T-cell (primary cell): ENCODE measurements around the gene ASB13. TPM values are rescaled to one million over a fixed set of nuclear protein-coding genes. Genes with fewer than 3 reads are reported as not detected.

Experiments used
- ATAC-seq, 4 experiments: fragments of 200-7000 bp in 3 of 4; fragments of 150-1000 bp in 1 of 4; cut with Tn5 transposase; replicated peaks in 1 of 4; 1 replicate in 3 of 4; 2 replicates in 1 of 4; pipeline ENCODE4 v1.10.0; 2021; ENCODE audit warnings: moderate library complexity in 3 of 4, mild to moderate bottlenecking in 2 of 4, moderate number of reproducible peaks in 1 of 4
- CTCF ChIA-PET, 2 donors: fragments of 300-600 bp; sonication (Branson Sonifier 250); formaldehyde crosslinking; loops; one replicate each; lab custom pipeline; 2022; ENCODE audit warnings: antibody characterized with exemption in 2 of 2; lab: Charles Lee
- POLR2A ChIA-PET, 2 donors: fragments of 300-600 bp; sonication (Branson Sonifier 250); formaldehyde crosslinking; loops; one replicate each; lab custom pipeline; 2022; ENCODE audit warnings: antibody characterized with exemption in 2 of 2; lab: Charles Lee
- DNase-seq, 35 experiments: peaks; one replicate each; pipeline versions ENCODE4 v3.0.0 to v3.0.0-alpha.2; 2013 to 2023
- H3K27ac ChIP-seq: one replicate; pipeline ENCODE4 v1.5.1; 2013; ENCODE audit warnings: low read length
- H3K27me3 ChIP-seq, 2 experiments: replicated peaks in 1 of 2; 1 replicate in 1 of 2; 2 replicates in 1 of 2; pipeline versions ENCODE4 v1.6.1 to v1.7.0; 2013; ENCODE audit warnings: low read length in 1 of 2, mixed read lengths in 1 of 2; ENCODE audit not compliant: control insufficient read depth in 2 of 2, insufficient read depth in 2 of 2; ENCODE audit errors: extremely low read depth in 1 of 2
- H3K36me3 ChIP-seq, 2 donors: 1 replicate in 1 of 2; 2 replicates in 1 of 2; pipeline versions ENCODE4 v1.6.1 to v1.7.0; 2013; ENCODE audit warnings: low read length in 1 of 2; ENCODE audit not compliant: control insufficient read depth in 2 of 2, insufficient read depth in 1 of 2; ENCODE audit errors: extremely low read depth in 1 of 2
- H3K4me1 ChIP-seq, 2 experiments: 1 replicate in 1 of 2; 2 replicates in 1 of 2; pipeline versions ENCODE4 v1.6.1 to v1.7.0; 2013; ENCODE audit warnings: low read length in 2 of 2, mixed read lengths in 1 of 2; ENCODE audit not compliant: insufficient read depth in 2 of 2, control insufficient read depth in 1 of 2; ENCODE audit errors: extremely low read depth in 1 of 2
- H3K4me3 ChIP-seq, 2 donors: 1 replicate in 1 of 2; 2 replicates in 1 of 2; pipeline versions ENCODE4 v1.5.1 to v1.7.0; 2013; ENCODE audit warnings: mild to moderate bottlenecking in 2 of 2, low read length in 1 of 2, moderate library complexity in 1 of 2; ENCODE audit not compliant: control insufficient read depth in 1 of 2; ENCODE audit errors: extremely low read depth in 1 of 2
- H3K9me3 ChIP-seq: 2 replicates; pipeline ENCODE4 v1.7.0; 2013
- H3K27ac Mint-ChIP-seq, 2 donors: one replicate each; pipeline ENCODE4 v1.8.0; 2020 to 2021; ENCODE audit warnings: mild to moderate bottlenecking in 2 of 2, mixed read lengths in 2 of 2
- H3K27me3 Mint-ChIP-seq, 2 donors: one replicate each; pipeline ENCODE4 v1.8.0; 2021 to 2022; ENCODE audit warnings: mixed read lengths in 2 of 2
- H3K36me3 Mint-ChIP-seq: one replicate; pipeline ENCODE4 v1.8.0; 2021; ENCODE audit warnings: mixed read lengths
- H3K4me1 Mint-ChIP-seq, 3 donors: one replicate each; pipeline ENCODE4 v1.8.0; 2020 to 2022; ENCODE audit warnings: mixed read lengths in 3 of 3, mild to moderate bottlenecking in 1 of 3
- H3K4me3 Mint-ChIP-seq, 3 donors: one replicate each; pipeline ENCODE4 v1.8.0; 2020 to 2022; ENCODE audit warnings: mild to moderate bottlenecking in 3 of 3, mixed read lengths in 3 of 3, moderate library complexity in 3 of 3
- H3K9me3 Mint-ChIP-seq, 3 donors: one replicate each; pipeline ENCODE4 v1.8.0; 2020 to 2022; ENCODE audit warnings: mixed read lengths in 3 of 3
- WGBS: methylation state at CpG from one replicate; pipeline ENCODE4 v1.1.5; 2013; ENCODE audit warnings: missing lambda C conversion rate; ENCODE audit not compliant: insufficient coverage; 5-methylcytosine and 5-hydroxymethylcytosine counted together
- total RNA-seq, 35 experiments: library from RNA in 6 of 35; stranded (reverse) in 6 of 35; fragments of 120-200 nt in 1 of 35; gene quantifications; one replicate each; pipeline versions ENCODE4 v1.2.1 to v1.2.4 and lab custom pipeline; 2013 to 2026

Gene ASB13
- total RNA-seq (10 to 100 TPM in 4 of 5 donors, 1 to 10 TPM in 1; 9.4 to 22.8 (median 14.1) TPM), total RNA-seq (lab: John Stamatoyannopoulos, UW) (1.9 to 29.4 (median 7.5) reads per million in 29 experiments)
- 9.8 TPM for total RNA-seq (2013)

- Histone ChIP-seq H3K27ac (no peak within 1 kb of the TSS), H3K9me3 (no peaks in the 10 kb centered on the region), H3K4me1 (peaks cover 9 to 12% of the 10 kb centered on the region in 2 experiments), H3K36me3 (no peaks in the 10 kb centered on the region), H3K27me3 (no peaks in the 10 kb centered on the region), H3K4me3 (peak within 1 kb of the TSS; percentile 62 to 76)
- no peaks in the 10 kb centered on the region for H3K36me3 Mint-ChIP-seq
- no peaks in the 10 kb centered on the region for H3K9me3 Mint-ChIP-seq
- peak; percentile 86 to 92 (median 88) for ATAC-seq
- H3K4me3 Mint-ChIP-seq = peak within 1 kb of the TSS; percentile 87 to 94 (median 91)
- DNase-seq = peak in 16 of 35 experiments; percentile 7 to 52 (median 15)
- under 1% methylated on average over 112 of the region's 112 CpGs for WGBS
- ChIA-PET CTCF (no interaction called here), POLR2A (no interaction called here)
- peak within 1 kb of the TSS; percentile 82 to 87 for H3K27ac Mint-ChIP-seq
- peaks cover 24 to 33% (median 26%) of the 10 kb centered on the region in 3 donors for H3K4me1 Mint-ChIP-seq
- peaks cover 0 to 3% of the 10 kb centered on the region in 2 donors for H3K27me3 Mint-ChIP-seq
Measured at GRCh38 chr10:5666008-5666840, at the start of gene ASB13. ASB13 (minus strand) TSS chr10:5666595; CDS start chr10:5666551, 44 bp downstream.

GRCh38 chr10:5711642-5712041 lies 45.2 kb upstream of the ASB13 start:
- Histone ChIP-seq H3K36me3 (no peaks in the 10 kb centered on the region), H3K4me3 (peak overlapping the region in 1 of 2 donors; percentile 9), H3K27ac (peak overlapping the region; percentile 26), H3K27me3 (no peaks in the 10 kb centered on the region), H3K4me1 (peaks cover 4 to 25% of the 10 kb centered on the region in 2 experiments), H3K9me3 (no peaks in the 10 kb centered on the region)
- no CpG with 5 or more reads among the region's 4 CpGs for WGBS
- peak overlapping the region; percentile 60 to 69 for H3K27ac Mint-ChIP-seq
- DNase-seq (peak in 1 of 35 experiments; percentile 21), ATAC-seq (peak in 1 of 4 experiments; percentile 69)
- H3K27me3 Mint-ChIP-seq = no peaks in the 10 kb centered on the region
- peak overlapping the region; percentile 60 to 76 (median 72) for H3K4me3 Mint-ChIP-seq
- ChIA-PET CTCF (interaction anchor here in 1 of 2 donors (0.6 kb wide), 1 partner anchor 148 kb away, joined by 5 read pairs; no protein-coding TSS in a partner anchor), POLR2A (interaction anchor here (0.6 kb wide), 3 partner anchors 11 to 895 kb away, joined by 3 to 7 read pairs (median 4); no protein-coding TSS in a partner anchor)
- H3K9me3 Mint-ChIP-seq = no peaks in the 10 kb centered on the region
- H3K36me3 Mint-ChIP-seq = peaks cover 14% of the 10 kb centered on the region
- peaks cover 72 to 78% (median 74%) of the 10 kb centered on the region in 3 donors for H3K4me1 Mint-ChIP-seq

GRCh38 chr10:5710859-5711258 lies 44.5 kb upstream of the ASB13 start:
- peak overlapping the region; percentile 26 for H3K27ac ChIP-seq

GRCh38 chr10:5709865-5710264 lies 43.5 kb upstream of the ASB13 start:
- ChIA-PET CTCF (interaction anchor here (0.5 to 1.3 kb wide), 3 partner anchors 13 to 54 kb away, joined by 3 to 5 read pairs (median 4); no protein-coding TSS in a partner anchor), POLR2A (interaction anchor here in 1 of 2 donors (0.5 to 1.5 kb wide), 5 partner anchors 8 to 22 kb away, joined by 3 to 5 read pairs (median 5); no protein-coding TSS in a partner anchor)
- Mint-ChIP-seq H3K4me1 (peaks cover 78 to 84% (median 80%) of the 10 kb centered on the region in 3 donors), H3K4me3 (peak overlapping the region; percentile 41 to 60 (median 52)), H3K36me3 (peaks cover 14% of the 10 kb centered on the region), H3K9me3 (no peaks in the 10 kb centered on the region), H3K27me3 (no peaks in the 10 kb centered on the region), H3K27ac (peak overlapping the region; percentile 1 to 63)
- no peak for DNase-seq
- H3K36me3 ChIP-seq = no peaks in the 10 kb centered on the region
- H3K4me1 ChIP-seq = peaks cover 4 to 25% of the 10 kb centered on the region in 2 experiments
- ATAC-seq = peak in 1 of 4 experiments; percentile 48
- H3K9me3 ChIP-seq = no peaks in the 10 kb centered on the region
- peak overlapping the region; percentile 18 for H3K27ac ChIP-seq
- H3K27me3 ChIP-seq = no peaks in the 10 kb centered on the region
- no peak overlapping the region for H3K4me3 ChIP-seq
- no CpG with 5 or more reads among the region's 2 CpGs for WGBS

More at GRCh38 chr10:5710859-5711258, 44.5 kb upstream of the ASB13 start:
- Histone ChIP-seq H3K4me3 (peak overlapping the region in 1 of 2 donors; percentile 9), H3K36me3 (no peaks in the 10 kb centered on the region), H3K4me1 (peaks cover 4 to 25% of the 10 kb centered on the region in 2 experiments), H3K9me3 (no peaks in the 10 kb centered on the region), H3K27me3 (no peaks in the 10 kb centered on the region)
- CTCF ChIA-PET = interaction anchor here in 1 of 2 donors (1.3 kb wide), 1 partner anchor 17 kb away, joined by 5 read pairs; no protein-coding TSS in a partner anchor
- peak overlapping the region in 1 of 2 donors; percentile 28 for H3K27ac Mint-ChIP-seq
- H3K9me3 Mint-ChIP-seq = no peaks in the 10 kb centered on the region
- WGBS = no CpG with 5 or more reads among the region's 1 CpG
- peak overlapping the region; percentile 60 to 76 (median 72) for H3K4me3 Mint-ChIP-seq
- ATAC-seq (no peak), DNase-seq (peak in 1 of 35 experiments; percentile 19)
- H3K4me1 Mint-ChIP-seq = peaks cover 76 to 80% (median 79%) of the 10 kb centered on the region in 3 donors
- H3K27me3 Mint-ChIP-seq = no peaks in the 10 kb centered on the region
- H3K36me3 Mint-ChIP-seq = peaks cover 14% of the 10 kb centered on the region
- POLR2A ChIA-PET = interaction anchor here (0.6 to 1.5 kb wide), 4 partner anchors 10 to 184 kb away, joined by 3 to 7 read pairs (median 4); no protein-coding TSS in a partner anchor

- H3K4me1 Mint-ChIP-seq = peaks cover 73 to 82% (median 77%) of the 10 kb centered on the region in 3 donors
- DNase-seq (no peak), ATAC-seq (no peak)
- H3K9me3 Mint-ChIP-seq = no peaks in the 10 kb centered on the region
- no peak overlapping the region for H3K4me3 ChIP-seq
- H3K4me3 Mint-ChIP-seq = no peak overlapping the region
- H3K27me3 ChIP-seq = no peaks in the 10 kb centered on the region
- H3K27ac Mint-ChIP-seq = peak overlapping the region; percentile 66 to 75
- H3K36me3 ChIP-seq = no peaks in the 10 kb centered on the region
- no peaks in the 10 kb centered on the region for H3K27me3 Mint-ChIP-seq
- no peak overlapping the region for H3K27ac ChIP-seq
- ChIA-PET POLR2A (interaction anchor here in 1 of 2 donors (0.6 kb wide), 2 partner anchors 29 to 173 kb away, joined by 3 to 6 read pairs; no protein-coding TSS in a partner anchor), CTCF (interaction anchor here in 1 of 2 donors (0.6 to 1.3 kb wide), 5 partner anchors 8 to 23 kb away, joined by 3 to 7 read pairs (median 3); no protein-coding TSS in a partner anchor)
- H3K4me1 ChIP-seq = peaks cover 4 to 25% of the 10 kb centered on the region in 2 experiments
- H3K36me3 Mint-ChIP-seq = peaks cover 14% of the 10 kb centered on the region
- H3K9me3 ChIP-seq = no peaks in the 10 kb centered on the region
Measured at GRCh38 chr10:5708356-5708755, 42.0 kb upstream of the ASB13 start.

- peaks cover 3% of the 10 kb centered on the region for H3K36me3 Mint-ChIP-seq
Measured at GRCh38 chr10:5698062-5698461, 31.7 kb upstream of the ASB13 start.

More at GRCh38 chr10:5698062-5698461, 31.7 kb upstream of the ASB13 start:
- no peak overlapping the region for H3K27ac ChIP-seq
- ChIA-PET POLR2A (interaction anchor here (0.7 to 1.1 kb wide), 3 partner anchors 12 to 69 kb away, joined by 3 read pairs; no protein-coding TSS in a partner anchor), CTCF (no interaction called here)
- H3K4me3 ChIP-seq = no peak overlapping the region
- H3K9me3 ChIP-seq = no peaks in the 10 kb centered on the region
- DNase-seq (no peak), ATAC-seq (no peak)
- Mint-ChIP-seq H3K4me1 (peaks cover 48 to 57% (median 54%) of the 10 kb centered on the region in 3 donors), H3K4me3 (no peak overlapping the region), H3K27ac (no peak overlapping the region), H3K9me3 (no peaks in the 10 kb centered on the region), H3K27me3 (no peaks in the 10 kb centered on the region)
- H3K27me3 ChIP-seq = no peaks in the 10 kb centered on the region
- WGBS = no CpG with 5 or more reads among the region's 1 CpG
- H3K4me1 ChIP-seq = peaks cover 10 to 13% of the 10 kb centered on the region in 2 experiments
- H3K36me3 ChIP-seq = no peaks in the 10 kb centered on the region
